CD4-positive, alpha-beta T cell (primary cell): ENCODE results near the gene SUCLG2. TPM values are rescaled to one million over a fixed set of nuclear protein-coding genes. Genes with fewer than 3 reads are reported as not detected.
A peak's percentile ranks its signal among the peaks of the same experiment; 100 is the strongest.

Experiments used
- ATAC-seq: fragments of 200-7000 bp; cut with Tn5 transposase; one replicate; pipeline ENCODE4 v1.10.0; 2022; ENCODE audit warnings: mild to moderate bottlenecking; ENCODE audit not compliant: poor library complexity
- CTCF ChIA-PET: fragments of 350-600 bp; sonication (Branson Sonifier 250); formaldehyde crosslinking; loops from one replicate; lab custom pipeline; 2021; ENCODE audit warnings: antibody characterized with exemption, inconsistent platforms; lab: Charles Lee
- POLR2A ChIA-PET: fragments of 350-600 bp; sonication (Branson Sonifier 250); formaldehyde crosslinking; loops from one replicate; lab custom pipeline; 2021; ENCODE audit warnings: antibody characterized with exemption, inconsistent platforms; lab: Charles Lee
- DNase-seq, 14 experiments: peaks; one replicate each; pipeline ENCODE4 v3.0.0-alpha.2; 2013 to 2020; ENCODE audit warnings: mixed read lengths in 2 of 14
- H3K27ac ChIP-seq, 2 donors: one replicate each; pipeline versions ENCODE4 v1.5.1 to v1.7.0; 2013; ENCODE audit warnings: low read length in 2 of 2, low read depth in 1 of 2, mild to moderate bottlenecking in 1 of 2
- H3K27me3 ChIP-seq, 2 experiments: 1 replicate in 1 of 2; 2 replicates in 1 of 2; pipeline versions ENCODE4 v1.6.1 to v1.7.0; 2013; ENCODE audit warnings: low read length in 2 of 2, control low read depth in 1 of 2, mild to moderate bottlenecking in 1 of 2, moderate library complexity in 1 of 2; ENCODE audit not compliant: insufficient read depth in 2 of 2, control insufficient read depth in 1 of 2
- H3K36me3 ChIP-seq: one replicate; pipeline ENCODE4 v1.6.1; 2013; ENCODE audit warnings: low read length, control low read depth; ENCODE audit not compliant: insufficient read depth
- H3K4me1 ChIP-seq: one replicate; pipeline ENCODE4 v1.6.1; 2013; ENCODE audit warnings: low read length, control low read depth; ENCODE audit not compliant: insufficient read depth
- H3K4me3 ChIP-seq: one replicate; pipeline ENCODE4 v1.5.1; 2013; ENCODE audit warnings: mild to moderate bottlenecking, low read length, moderate library complexity
- H3K9me3 ChIP-seq, 2 experiments: 1 replicate in 1 of 2; 2 replicates in 1 of 2; pipeline versions ENCODE4 v1.6.1 to v1.7.0; 2013; ENCODE audit warnings: low read length in 2 of 2, mild to moderate bottlenecking in 2 of 2, control low read depth in 1 of 2, moderate library complexity in 1 of 2; ENCODE audit not compliant: control insufficient read depth in 1 of 2, insufficient read depth in 1 of 2
- H3K27ac Mint-ChIP-seq: one replicate; pipeline ENCODE4 v1.8.0; 2020; ENCODE audit warnings: mixed read lengths
- H3K27me3 Mint-ChIP-seq: one replicate; pipeline ENCODE4 v1.8.0; 2021; ENCODE audit warnings: mixed read lengths
- H3K36me3 Mint-ChIP-seq: one replicate; pipeline ENCODE4 v1.8.0; 2021; ENCODE audit warnings: low read depth, mixed read lengths
- H3K4me1 Mint-ChIP-seq: one replicate; pipeline ENCODE4 v1.8.0; 2021; ENCODE audit warnings: low read depth, mixed read lengths
- H3K4me3 Mint-ChIP-seq: one replicate; pipeline ENCODE4 v1.8.0; 2020; ENCODE audit warnings: mild to moderate bottlenecking, mixed read lengths
- H3K9me3 Mint-ChIP-seq: one replicate; pipeline ENCODE4 v1.8.0; 2020; ENCODE audit warnings: mixed read lengths
- intact Hi-C, 2 experiments: fragments of 100-400 bp; cut with DNase I in 1 of 2; cut with micrococcal nuclease in 1 of 2; formaldehyde crosslinking; loops; one replicate each; pipeline versions ENCODE4 v1.15.1 to v1.9.0; 2023 to 2025; cut with DNase I, micrococcal nuclease
- total RNA-seq, 174 experiments: library from RNA in 2 of 174; stranded (reverse) in 2 of 174; gene quantifications; one replicate each; pipeline ENCODE4 v1.2.3 and lab custom pipeline; 2021 to 2026
- TF ChIP-seq, protein P1 (sequence below): fragments of 200-600 bp; IDR thresholded peaks from one replicate; pipeline ENCODE4 v1.8.0; 2022; ENCODE audit warnings: antibody characterized with exemption, mild to moderate bottlenecking

The SUCLG2 gene
- total RNA-seq, 2 experiments from 2014 or later: 51.7 to 52.4 TPM

DNA sequence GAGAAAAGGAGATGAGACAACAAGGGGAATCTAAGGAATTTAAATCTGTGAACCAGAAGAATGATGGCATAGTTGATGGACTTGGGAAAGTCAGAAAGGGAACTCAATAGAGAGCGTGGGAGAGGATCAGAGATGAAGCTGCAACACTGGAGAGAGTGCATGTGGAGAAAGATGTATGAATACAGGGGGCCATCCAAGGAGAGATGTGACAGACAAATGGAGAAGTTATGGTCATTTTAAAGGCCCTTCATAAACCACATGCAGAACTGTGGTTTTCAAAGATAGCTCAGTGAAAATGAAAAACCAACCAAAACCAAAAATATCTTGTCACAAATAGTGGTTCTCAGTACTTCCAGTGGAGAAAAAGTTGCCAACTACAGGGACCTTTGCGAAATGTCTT lies 265.2 kb downstream of the SUCLG2 start:
- ChIA-PET CTCF (no interaction called here), POLR2A (no interaction called here)
- peaks cover 71% of the 10 kb centered on the region for H3K36me3 Mint-ChIP-seq
- DNase-seq: no peak
- no peaks in the 10 kb centered on the region for H3K27me3 ChIP-seq
- H3K9me3 Mint-ChIP-seq: no peaks in the 10 kb centered on the region
- no peak overlapping the region for H3K27ac ChIP-seq
- H3K9me3 ChIP-seq: no peaks in the 10 kb centered on the region
- H3K27ac Mint-ChIP-seq: no peak overlapping the region
- H3K4me3 ChIP-seq: no peak overlapping the region
- TF ChIP-seq, protein P1, sequence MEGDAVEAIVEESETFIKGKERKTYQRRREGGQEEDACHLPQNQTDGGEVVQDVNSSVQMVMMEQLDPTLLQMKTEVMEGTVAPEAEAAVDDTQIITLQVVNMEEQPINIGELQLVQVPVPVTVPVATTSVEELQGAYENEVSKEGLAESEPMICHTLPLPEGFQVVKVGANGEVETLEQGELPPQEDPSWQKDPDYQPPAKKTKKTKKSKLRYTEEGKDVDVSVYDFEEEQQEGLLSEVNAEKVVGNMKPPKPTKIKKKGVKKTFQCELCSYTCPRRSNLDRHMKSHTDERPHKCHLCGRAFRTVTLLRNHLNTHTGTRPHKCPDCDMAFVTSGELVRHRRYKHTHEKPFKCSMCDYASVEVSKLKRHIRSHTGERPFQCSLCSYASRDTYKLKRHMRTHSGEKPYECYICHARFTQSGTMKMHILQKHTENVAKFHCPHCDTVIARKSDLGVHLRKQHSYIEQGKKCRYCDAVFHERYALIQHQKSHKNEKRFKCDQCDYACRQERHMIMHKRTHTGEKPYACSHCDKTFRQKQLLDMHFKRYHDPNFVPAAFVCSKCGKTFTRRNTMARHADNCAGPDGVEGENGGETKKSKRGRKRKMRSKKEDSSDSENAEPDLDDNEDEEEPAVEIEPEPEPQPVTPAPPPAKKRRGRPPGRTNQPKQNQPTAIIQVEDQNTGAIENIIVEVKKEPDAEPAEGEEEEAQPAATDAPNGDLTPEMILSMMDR: no peak
- H3K36me3 ChIP-seq: peaks cover 20% of the 10 kb centered on the region
- no peaks in the 10 kb centered on the region for H3K27me3 Mint-ChIP-seq
- ATAC-seq: no peak
- no peaks in the 10 kb centered on the region for H3K4me1 ChIP-seq
- peaks cover 11% of the 10 kb centered on the region for H3K4me1 Mint-ChIP-seq
- no peak overlapping the region for H3K4me3 Mint-ChIP-seq
- intact Hi-C loops: loop anchor here in 1 of 2 experiments (10.0 kb wide), 1 partner anchor 274 kb away; no protein-coding TSS in a partner anchor

DNA sequence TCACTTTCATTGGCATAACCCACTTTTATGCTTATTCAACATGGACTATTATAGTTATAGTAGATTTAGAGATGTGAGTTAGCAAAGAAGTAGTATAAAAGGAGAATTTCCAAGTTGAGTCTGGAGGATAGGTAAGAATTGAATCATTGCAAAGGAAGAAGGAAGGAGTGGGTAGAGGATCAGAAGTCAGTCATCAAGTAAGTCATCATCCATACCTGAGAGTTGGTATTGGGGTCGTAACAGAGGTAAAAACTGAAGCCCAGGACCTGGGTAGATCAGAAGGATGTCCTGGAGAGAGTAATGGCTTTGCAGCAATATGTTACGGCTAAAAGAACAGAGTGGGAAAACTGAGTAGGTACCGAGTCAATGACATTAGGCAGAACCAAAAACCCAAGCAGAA lies 265.7 kb downstream of the SUCLG2 start:
- Mint-ChIP-seq H3K4me1 (peaks cover 11% of the 10 kb centered on the region), H3K4me3 (no peak overlapping the region), H3K27ac (no peak overlapping the region), H3K36me3 (peaks cover 71% of the 10 kb centered on the region), H3K9me3 (no peaks in the 10 kb centered on the region), H3K27me3 (no peaks in the 10 kb centered on the region)
- intact Hi-C loops: loop anchor here in 1 of 2 experiments (10.0 kb wide), 1 partner anchor 274 kb away; no protein-coding TSS in a partner anchor
- CTCF ChIA-PET: no interaction called here
- Histone ChIP-seq H3K27ac (no peak overlapping the region), H3K27me3 (no peaks in the 10 kb centered on the region), H3K36me3 (peaks cover 20% of the 10 kb centered on the region), H3K9me3 (no peaks in the 10 kb centered on the region), H3K4me3 (no peak overlapping the region), H3K4me1 (no peaks in the 10 kb centered on the region)
- TF ChIP-seq, protein P1: no peak
- POLR2A ChIA-PET: no interaction called here
- ATAC-seq: no peak
- no peak for DNase-seq

DNA sequence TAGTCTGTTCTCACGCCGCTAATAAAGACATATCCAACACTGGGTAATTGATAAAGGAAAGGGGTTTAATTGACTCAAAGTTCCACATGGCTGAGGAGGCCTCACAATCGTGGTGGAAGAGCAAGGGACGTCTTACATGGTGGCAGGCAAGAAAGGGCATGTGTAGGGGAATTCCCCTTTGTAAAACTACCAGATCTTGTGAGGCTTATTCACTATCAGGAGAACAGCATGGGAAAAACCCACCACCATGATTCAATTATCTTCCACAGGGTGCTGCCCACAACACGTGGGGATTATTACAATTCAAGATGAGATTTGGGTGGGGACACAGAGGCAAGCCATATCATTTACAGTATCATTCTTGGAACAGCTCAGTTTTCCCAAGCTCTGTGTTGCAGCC lies 268.0 kb downstream of the SUCLG2 start:
- H3K9me3 ChIP-seq: no peaks in the 10 kb centered on the region
- H3K27ac Mint-ChIP-seq: no peak overlapping the region
- no peaks in the 10 kb centered on the region for H3K4me1 ChIP-seq
- ATAC-seq (no peak), DNase-seq (peak in 1 of 14 experiments; percentile 29)
- no peaks in the 10 kb centered on the region for H3K27me3 ChIP-seq
- H3K4me3 Mint-ChIP-seq: no peak overlapping the region
- H3K27me3 Mint-ChIP-seq: no peaks in the 10 kb centered on the region
- CTCF ChIA-PET: no interaction called here
- peaks cover 5% of the 10 kb centered on the region for H3K4me1 Mint-ChIP-seq
- H3K27ac ChIP-seq: no peak overlapping the region
- H3K9me3 Mint-ChIP-seq: no peaks in the 10 kb centered on the region
- H3K36me3 ChIP-seq: peaks cover 10% of the 10 kb centered on the region
- TF ChIP-seq, protein P1: no peak
- no peak overlapping the region for H3K4me3 ChIP-seq
- POLR2A ChIA-PET: no interaction called here
- intact Hi-C loops: loop anchor here in 1 of 2 experiments (10.0 kb wide), 1 partner anchor 272 kb away; no protein-coding TSS in a partner anchor
- peaks cover 54% of the 10 kb centered on the region for H3K36me3 Mint-ChIP-seq
